ENCODE results near the gene RGL2. TPM values are rescaled to one million over a fixed set of nuclear protein-coding genes. Genes with fewer than 3 reads are reported as not detected.

Gene RGL2
- total and polyA plus RNA-seq, 10 of the 15 experiments (the other 5 are each of a cell fraction or from before 2014, with no cell fraction given), result 0.84 to 21.2 (median 6.8) TPM

GRCh38 chr6:33272275-33273128 is 26.2 kb downstream of the RGL2 start (continued):
- TF ChIP-seq RCOR1 (conservative IDR thresholded peaks at IDR 0.05; ENCODE audit: low read depth, low read length) (no peak), RUNX3 (IDR thresholded peaks at IDR 0.05; ENCODE audit: low read length) (no peak), ZBTB4 (CRISPR knock-in tag; IDR thresholded peaks at IDR 0.05) (no peak), KDM1A (IDR thresholded peaks at IDR 0.05; ENCODE audit: borderline replicate concordance) (no peak), IRF5 (IDR thresholded peaks at IDR 0.05; ENCODE audit: borderline replicate concordance) (no peak), RBBP5 (conservative IDR thresholded peaks at IDR 0.05) (peak; percentile 28; the same call in 1 of the 2 replicates), RB1 (IDR thresholded peaks at IDR 0.05; ENCODE audit: borderline replicate concordance) (no peak), RAD51 (IDR thresholded peaks at IDR 0.05) (no peak), MTA3 (IDR thresholded peaks at IDR 0.05; ENCODE audit: borderline replicate concordance, low read length) (no peak), STAT3 (IDR thresholded peaks at IDR 0.05; ENCODE audit: low read depth, low read length) (no peak), ZNF207 (IDR thresholded peaks at IDR 0.05; ENCODE audit: borderline replicate concordance) (no peak; the same call in 1 of the 2 replicates), GATAD2B (conservative IDR thresholded peaks at IDR 0.05; ENCODE audit: low read depth) (no peak), BRCA1 (IDR thresholded peaks at IDR 0.05; ENCODE audit: low read depth, low read length) (no peak), CHD2 (IDR thresholded peaks at IDR 0.05; ENCODE audit: borderline replicate concordance, low read depth, low read length) (no peak), YBX1 (IDR thresholded peaks at IDR 0.05) (no peak), MEF2B (IDR thresholded peaks at IDR 0.05; ENCODE audit: partially characterized antibody, poor library complexity, severe bottlenecking) (no peak), HSF1 (IDR thresholded peaks at IDR 0.05; ENCODE audit: low read depth, low read length) (no peak), E2F4 (IDR thresholded peaks at IDR 0.05; ENCODE audit: low read depth, low read length) (no peak), MYB (IDR thresholded peaks at IDR 0.05; ENCODE audit: borderline replicate concordance, low read depth, low read length) (no peak), BMI1 (IDR thresholded peaks at IDR 0.05; ENCODE audit: borderline replicate concordance) (no peak), RELB (IDR thresholded peaks at IDR 0.05; ENCODE audit: low read depth) (no peak)
